Urinary bladder (tissue), 4 donors: ENCODE results near the gene KCNMB3. TPM values are rescaled to one million over a fixed set of nuclear protein-coding genes. Genes with fewer than 3 reads are reported as not detected.
"Not testable (repeated sequence)": the region's sequence is repeated elsewhere in the genome, so short reads cannot be mapped to it uniquely, and the experiment has no call there.

Experiments
- DNase-seq: peaks from one replicate; pipeline ENCODE4 v3.0.0-alpha.2; 2015; ENCODE audit errors: extremely low spot score
- H3K27ac ChIP-seq: one replicate; pipeline ENCODE4 v1.5.1; 2013; ENCODE audit warnings: low read depth, mild to moderate bottlenecking, moderate library complexity
- H3K36me3 ChIP-seq: one replicate; pipeline ENCODE4 v1.6.1; 2013; ENCODE audit warnings: mild to moderate bottlenecking, moderate library complexity; ENCODE audit not compliant: insufficient read depth
- H3K4me1 ChIP-seq: one replicate; pipeline ENCODE4 v1.6.1; 2013; ENCODE audit warnings: mild to moderate bottlenecking, moderate library complexity; ENCODE audit not compliant: insufficient read depth
- H3K4me3 ChIP-seq: one replicate; pipeline ENCODE4 v1.5.1; 2013; ENCODE audit warnings: low read depth, low read length
- WGBS: extraction: QIAGEN DNeasy Blood & Tissue Kit; methylation state at CpG from one replicate; pipeline ENCODE4 v1.1.7; 2013; 5-methylcytosine and 5-hydroxymethylcytosine counted together
- polyA plus RNA-seq: library from polyadenylated mRNA; stranded (reverse); fragments of 200-250 nt; gene quantifications from one replicate; pipeline ENCODE4 v1.2.3, GENCODE V29; 2013
- total RNA-seq: library from RNA; depleted of rRNA; stranded (reverse); fragments of >200 nt; gene quantifications from one replicate; pipeline ENCODE4 v1.2.3, GENCODE V29; 2014
- donor health status: healthy with polysubstance abuse.
- donor health status: healthy.

Gene KCNMB3
- total and polyA plus RNA-seq, 2 donors = 2.5 to 6.6 TPM

DNA sequence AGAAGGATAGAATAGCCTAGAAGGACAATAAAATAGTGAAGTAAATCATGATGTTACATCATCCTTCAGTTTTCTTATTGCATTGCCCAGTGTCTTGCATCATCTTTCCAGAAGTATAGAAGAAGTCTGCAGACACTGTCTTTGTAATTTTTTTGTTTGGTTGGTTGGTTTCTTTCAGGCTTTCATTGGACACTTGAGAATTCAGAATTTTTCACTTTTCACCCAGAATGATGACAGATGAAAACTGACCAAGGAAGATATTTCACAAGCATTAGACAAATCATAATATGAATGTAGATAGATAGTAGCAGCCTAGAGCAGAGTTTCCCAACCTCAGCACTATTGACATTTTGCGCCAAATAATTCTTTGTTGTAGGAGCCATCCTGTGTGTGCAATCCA lies 35.4 kb downstream of the KCNMB3 start:
- not testable (repeated sequence) for H3K4me1 ChIP-seq, H3K4me3 ChIP-seq, H3K36me3 ChIP-seq, H3K27ac ChIP-seq, DNase-seq
- 100% methylated on average over 1 of the region's 1 CpG for WGBS

DNA sequence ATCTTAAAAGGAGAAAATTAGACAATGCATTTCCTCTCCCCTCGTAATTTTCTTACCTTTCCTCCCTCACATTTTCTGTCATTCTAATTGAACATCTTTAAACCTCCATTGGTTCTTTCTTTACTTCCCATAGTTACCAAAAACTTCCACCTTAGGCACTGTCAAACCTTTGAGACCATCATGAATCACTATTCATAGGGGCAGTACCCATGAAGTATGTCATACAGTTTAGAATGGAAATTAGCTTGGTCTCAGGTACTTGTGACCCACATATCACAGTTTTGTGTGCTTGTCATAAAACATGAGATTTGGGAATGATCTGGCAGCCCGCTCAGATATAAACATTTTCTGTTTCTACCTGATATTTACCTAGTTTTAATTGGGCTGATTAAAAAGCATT lies 50.1 kb downstream of the KCNMB3 start:
- Histone ChIP-seq H3K27ac (no peak overlapping the region), H3K4me1 (no peaks in the 10 kb centered on the region), H3K36me3 (no peaks in the 10 kb centered on the region), H3K4me3 (no peak overlapping the region)
- DNase-seq = no peak
- WGBS = 98% methylated on average over 2 of the region's 2 CpGs

DNA sequence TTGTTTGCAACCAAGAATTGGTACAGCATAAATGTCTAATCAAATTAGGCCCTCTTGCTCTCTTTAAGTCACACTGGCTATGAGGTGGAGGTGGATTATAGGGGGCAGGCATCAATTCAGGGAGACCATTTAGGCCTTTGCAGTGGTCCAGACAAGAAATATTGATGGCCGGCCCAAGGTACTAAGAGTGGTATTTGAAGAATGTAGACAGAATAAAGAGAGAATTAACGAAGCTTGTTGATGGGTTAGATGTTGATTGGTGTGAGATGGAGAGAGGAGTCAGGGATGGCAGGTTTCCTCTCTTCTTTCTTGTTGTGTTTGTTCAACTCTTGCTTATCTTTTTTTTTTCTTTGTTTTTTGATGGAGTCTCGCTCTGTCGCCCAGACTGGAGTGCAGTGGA lies 54.2 kb downstream of the KCNMB3 start:
- no peak overlapping the region for H3K4me3 ChIP-seq
- no peaks in the 10 kb centered on the region for H3K36me3 ChIP-seq
- H3K27ac ChIP-seq = no peak overlapping the region
- DNase-seq = no peak
- WGBS = 93% methylated on average over 4 of the region's 4 CpGs
- no peaks in the 10 kb centered on the region for H3K4me1 ChIP-seq

DNA sequence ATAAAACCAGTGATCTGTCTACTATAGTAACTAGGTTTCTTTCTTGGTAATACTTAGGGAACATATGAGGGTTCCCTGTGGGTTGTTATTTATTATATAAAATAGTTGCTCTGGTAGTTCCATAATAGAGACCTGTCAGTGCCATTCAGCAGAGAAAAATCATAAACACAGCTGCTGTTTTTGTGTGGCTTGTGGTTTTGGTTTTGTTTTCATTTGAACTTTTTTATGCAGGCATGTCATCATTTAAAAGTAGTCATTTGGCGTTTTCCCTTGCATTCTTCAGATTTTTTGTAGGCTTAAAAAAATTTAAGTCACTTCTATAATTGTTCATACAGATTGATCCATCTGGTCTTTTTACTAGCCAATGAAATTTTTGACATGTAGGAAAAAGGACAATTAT lies 54.8 kb downstream of the KCNMB3 start:
- Histone ChIP-seq H3K36me3 (no peaks in the 10 kb centered on the region), H3K4me1 (no peaks in the 10 kb centered on the region), H3K27ac (no peak overlapping the region), H3K4me3 (no peak overlapping the region)
- WGBS = 26% methylated on average over 1 of the region's 1 CpG
- DNase-seq = no peak

- Histone ChIP-seq H3K4me1 (no peaks in the 10 kb centered on the region), H3K27ac (no peak overlapping the region), H3K36me3 (no peaks in the 10 kb centered on the region), H3K4me3 (no peak overlapping the region)
- DNase-seq = no peak
- WGBS = 37% methylated on average over 4 of the region's 4 CpGs
These were observed 56.0 kb downstream of the KCNMB3 start for GRCh38 chr3:179194931-179195330.

Other genes starting within 250 kb of the KCNMB3 start
- 13.5 TPM for gene ZMAT3, start 179.3 kb downstream of the KCNMB3 start, total RNA-seq
- 4.0 TPM for gene ZMAT3, start 179.3 kb downstream of the KCNMB3 start, polyA plus RNA-seq
- 61.2 TPM for gene PIK3CA, start 102.8 kb downstream of the KCNMB3 start, total RNA-seq
- 14.8 TPM for gene PIK3CA, start 102.8 kb downstream of the KCNMB3 start, polyA plus RNA-seq
- gene ZNF639, start 71.9 kb upstream of the KCNMB3 start, total RNA-seq = 89.6 TPM
- gene ZNF639, start 71.9 kb upstream of the KCNMB3 start, polyA plus RNA-seq = 36.8 TPM
- 107 TPM for gene MFN1, start 96.6 kb upstream of the KCNMB3 start, total RNA-seq
- gene MFN1, start 96.6 kb upstream of the KCNMB3 start, polyA plus RNA-seq = 18.5 TPM
- 124 TPM for gene GNB4, start 200.4 kb upstream of the KCNMB3 start, total RNA-seq
- gene GNB4, start 200.4 kb upstream of the KCNMB3 start, polyA plus RNA-seq = 15.1 TPM